Smooth muscle cell (in vitro differentiated cells): Measurements from ENCODE around the gene AR. TPM values are rescaled to one million over a fixed set of nuclear protein-coding genes. Genes with fewer than 3 reads are reported as not detected.

ENCODE experiments used
- DNase-seq: peaks from one replicate; lab custom pipeline; 2025; ENCODE audit not compliant: unreplicated experiment; lab: John Stamatoyannopoulos, UW
- H2AFZ ChIP-seq: fragments of 200-600 bp; sonication (generic); 2 replicates; pipeline ENCODE4 v1.6.0; 2016; ENCODE audit warnings: antibody characterized with exemption, low read depth, mild to moderate bottlenecking
- H3F3A ChIP-seq: fragments of 200-600 bp; sonication (generic); 2 replicates; pipeline ENCODE4 v1.6.0; 2017; ENCODE audit warnings: antibody characterized with exemption, low read depth
- H3K27ac ChIP-seq: fragments of 200-600 bp; sonication (generic); 2 replicates; pipeline ENCODE4 v1.5.1; 2016; ENCODE audit warnings: low read depth, mild to moderate bottlenecking
- H3K27me3 ChIP-seq: fragments of 200-600 bp; sonication (generic); 2 replicates; pipeline ENCODE4 v1.6.1; 2016; ENCODE audit warnings: low read depth, mild to moderate bottlenecking
- H3K36me3 ChIP-seq: fragments of 200-600 bp; sonication (generic); 2 replicates; pipeline ENCODE4 v1.5.1; 2016; ENCODE audit warnings: low read depth
- H3K4me1 ChIP-seq: fragments of 200-600 bp; sonication (generic); 2 replicates; pipeline ENCODE4 v1.5.1; 2016; ENCODE audit warnings: low read depth
- H3K4me2 ChIP-seq: fragments of 200-600 bp; sonication (generic); 2 replicates; pipeline ENCODE4 v1.6.0; 2016; ENCODE audit warnings: mild to moderate bottlenecking
- H3K4me3 ChIP-seq: fragments of 200-600 bp; sonication (generic); 2 replicates; pipeline ENCODE4 v1.5.1; 2016; ENCODE audit warnings: mild to moderate bottlenecking
- H3K79me2 ChIP-seq: fragments of 200-600 bp; sonication (generic); 2 replicates; pipeline ENCODE4 v1.6.0; 2016; ENCODE audit warnings: low read depth, mild to moderate bottlenecking
- H3K9ac ChIP-seq: fragments of 200-600 bp; sonication (generic); 2 replicates; pipeline ENCODE4 v1.6.0; 2016; ENCODE audit warnings: low read depth
- H3K9me3 ChIP-seq: fragments of 200-600 bp; sonication (generic); replicated peaks from 2 replicates; pipeline ENCODE4 v1.5.1; 2016; ENCODE audit warnings: low read depth
- H4K20me1 ChIP-seq: fragments of 200-600 bp; sonication (generic); 2 replicates; pipeline ENCODE4 v1.6.0; 2016; ENCODE audit warnings: low read depth
- CTCF ChIP-seq: fragments of 200-600 bp; sonication (generic); IDR thresholded peaks from 2 replicates; pipeline ENCODE4 v1.5.1; 2017; ENCODE audit warnings: borderline replicate concordance, mild to moderate bottlenecking, antibody characterized with exemption; ENCODE audit not compliant: insufficient read depth, poor library complexity, severe bottlenecking
- WGBS: methylation state at CpG from one replicate; pipeline ENCODE4 v1.1.7; 2016; ENCODE audit warnings: low lambda C conversion rate; 5-methylcytosine and 5-hydroxymethylcytosine counted together
- polyA plus RNA-seq: library from polyadenylated mRNA; unstranded; fragments of >200 nt; fragmentation: Nextera tagmentation; extraction: Ambion mirVana; gene quantifications from 2 replicates; pipeline ENCODE4 v1.2.1, GENCODE V29; 2016
- total RNA-seq: library from RNA; depleted of rRNA; stranded (reverse); fragments of >200 nt; gene quantifications from 2 replicates; pipeline ENCODE4 v1.2.3, GENCODE V29; 2014

AR gene
- total and polyA plus RNA-seq, 2 experiments from 2014 or later, result 0.72 to 2.4 TPM

- Histone ChIP-seq H3F3A (no peaks in the 10 kb centered on the region), H3K9me3 (peaks cover 4% of the 10 kb centered on the region), H2AFZ (no peak overlapping the region), H3K4me1 (no peaks in the 10 kb centered on the region), H4K20me1 (no peaks in the 10 kb centered on the region), H3K27ac (no peak overlapping the region), H3K4me3 (no peak overlapping the region), H3K79me2 (no peaks in the 10 kb centered on the region), H3K4me2 (no peak overlapping the region), H3K9ac (no peak overlapping the region), H3K27me3 (no peaks in the 10 kb centered on the region), H3K36me3 (no peaks in the 10 kb centered on the region)
- no peak for TF ChIP-seq CTCF
- DNase-seq, result no peak
- WGBS, result 43% methylated on average over 1 of the region's 1 CpG
Measured at GRCh38 chrX:67610282-67610681, 66.5 kb downstream of the AR start.

DNA sequence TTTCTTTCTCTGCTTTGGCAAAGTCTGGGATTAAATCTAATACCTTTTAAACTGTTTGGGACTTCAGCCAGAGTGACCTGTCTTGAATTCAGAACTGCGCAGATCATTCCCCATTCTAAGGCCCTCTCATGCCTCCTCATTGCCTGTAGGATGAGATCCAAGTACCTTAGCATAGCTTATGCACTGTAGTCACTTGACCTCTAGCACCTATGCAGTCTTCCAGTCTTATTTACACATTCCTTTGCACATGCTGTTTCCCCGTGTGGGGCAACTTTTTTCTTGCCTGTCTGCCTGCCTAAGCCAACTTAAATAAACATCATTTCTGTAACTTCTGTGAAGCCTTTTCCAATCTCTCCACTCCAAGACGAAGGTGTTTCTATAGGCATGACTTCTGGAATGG, 68.4 kb downstream of the AR start:
- DNase-seq, result no peak
- Histone ChIP-seq H3K9ac (no peak overlapping the region), H2AFZ (no peak overlapping the region), H3F3A (no peaks in the 10 kb centered on the region), H3K4me2 (no peak overlapping the region), H3K79me2 (no peaks in the 10 kb centered on the region), H3K27ac (no peak overlapping the region), H3K36me3 (no peaks in the 10 kb centered on the region), H3K4me1 (no peaks in the 10 kb centered on the region), H3K27me3 (no peaks in the 10 kb centered on the region), H3K4me3 (no peak overlapping the region), H3K9me3 (peaks cover 4% of the 10 kb centered on the region), H4K20me1 (no peaks in the 10 kb centered on the region)
- 48% methylated on average over 3 of the region's 3 CpGs for WGBS
- no peak for TF ChIP-seq CTCF

DNA sequence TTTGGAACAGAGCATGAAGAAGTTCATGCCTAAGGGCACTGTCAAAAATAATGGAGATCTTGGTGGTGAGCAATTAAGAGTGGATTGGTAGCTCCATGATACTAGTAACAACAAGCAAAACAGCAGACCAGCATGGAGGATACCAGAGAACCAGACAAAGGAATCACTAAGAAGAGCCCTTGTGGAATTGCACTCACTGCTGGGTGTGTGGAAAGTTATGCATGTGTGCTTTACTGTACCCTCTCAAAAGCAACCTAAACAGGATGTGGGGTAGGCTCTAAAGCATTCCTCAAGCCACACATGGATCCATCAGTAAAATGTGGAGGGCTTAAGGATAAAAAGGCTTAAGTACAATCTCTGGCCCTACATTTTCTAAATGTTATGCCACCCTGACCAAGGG, 69.5 kb downstream of the AR start:
- H3K27ac ChIP-seq, result no peak overlapping the region
- H3K4me1 ChIP-seq, result no peaks in the 10 kb centered on the region
- H3K79me2 ChIP-seq, result no peaks in the 10 kb centered on the region
- no peaks in the 10 kb centered on the region for H3K36me3 ChIP-seq
- no peak overlapping the region for H3K4me2 ChIP-seq
- DNase-seq, result no peak
- H3F3A ChIP-seq, result no peaks in the 10 kb centered on the region
- no peaks in the 10 kb centered on the region for H4K20me1 ChIP-seq
- no peak overlapping the region for H3K4me3 ChIP-seq
- TF ChIP-seq CTCF, result no peak
- H2AFZ ChIP-seq, result no peak overlapping the region
- H3K9me3 ChIP-seq, result peaks cover 4% of the 10 kb centered on the region
- no peak overlapping the region for H3K9ac ChIP-seq
- no peaks in the 10 kb centered on the region for H3K27me3 ChIP-seq

GRCh38 chrX:67613996-67614395, 70.2 kb downstream of the AR start:
- no peak for TF ChIP-seq CTCF

More at GRCh38 chrX:67613996-67614395, 70.2 kb downstream of the AR start:
- no peak for DNase-seq
- Histone ChIP-seq H4K20me1 (no peaks in the 10 kb centered on the region), H3K4me3 (no peak overlapping the region), H2AFZ (no peak overlapping the region), H3K4me1 (no peaks in the 10 kb centered on the region), H3K9me3 (peaks cover 4% of the 10 kb centered on the region), H3K4me2 (no peak overlapping the region), H3F3A (no peaks in the 10 kb centered on the region), H3K79me2 (no peaks in the 10 kb centered on the region), H3K27me3 (no peaks in the 10 kb centered on the region), H3K36me3 (no peaks in the 10 kb centered on the region), H3K9ac (no peak overlapping the region), H3K27ac (no peak overlapping the region)
- WGBS, result 50% methylated on average over 2 of the region's 2 CpGs
